RPMI8226 (cell line): ENCODE measurements around the gene CLOCK.

Source experiments
- DNase-seq: peaks from one replicate; pipeline ENCODE4 v3.0.0-alpha.2; 2015

CLOCK gene

GRCh38 chr4:55540271-55540670 is 6.4 kb downstream of the CLOCK start:
- DNase-seq: no peak

GRCh38 chr4:55539658-55540057 is 7.1 kb downstream of the CLOCK start:
- DNase-seq: no peak

GRCh38 chr4:55538531-55538930 is 8.2 kb downstream of the CLOCK start:
- no peak for DNase-seq

- no peak for DNase-seq
Observed at GRCh38 chr4:55534306-55534705, 12.4 kb downstream of the CLOCK start.

- DNase-seq: no peak
Observed at GRCh38 chr4:55530691-55531090, 16.0 kb downstream of the CLOCK start.

DNA sequence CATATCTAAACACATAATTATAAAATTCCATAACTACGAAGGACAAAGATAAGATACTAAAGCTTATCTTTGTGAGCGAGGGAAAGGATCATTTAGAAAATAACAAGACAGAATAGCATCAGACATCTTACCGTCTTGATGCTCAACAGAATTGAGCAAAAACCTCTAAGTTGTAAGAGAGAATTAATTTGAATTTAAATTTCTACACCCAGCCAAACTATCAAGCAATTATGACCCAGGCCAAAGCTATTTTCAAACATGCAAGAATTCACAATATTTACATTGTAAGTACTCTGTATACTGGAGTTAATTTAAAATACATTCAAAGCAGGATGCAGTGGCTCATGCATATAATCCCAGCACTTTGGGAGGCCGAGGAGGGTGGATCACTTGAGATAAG is 16.5 kb downstream of the CLOCK start:
- no peak for DNase-seq

DNA sequence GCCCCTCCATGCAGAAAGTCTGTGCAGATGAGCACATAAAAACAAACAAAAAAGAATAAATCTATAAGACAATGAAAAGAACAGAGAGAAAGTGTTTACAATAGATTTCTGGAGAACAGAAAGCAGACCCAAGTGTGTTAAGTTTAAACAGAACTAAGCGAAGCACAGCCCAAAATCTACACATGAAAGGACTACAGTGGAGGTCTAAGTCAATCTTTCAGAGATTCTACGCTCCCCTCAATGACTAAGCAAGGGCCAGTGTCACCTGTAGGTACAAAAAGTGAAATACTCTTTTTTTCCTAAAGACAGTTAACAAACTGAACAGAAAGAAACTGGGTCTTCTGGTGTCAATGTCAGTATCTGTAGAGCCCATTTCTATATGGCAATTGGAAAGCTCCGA is 18.2 kb downstream of the CLOCK start:
- DNase-seq: no peak

DNA sequence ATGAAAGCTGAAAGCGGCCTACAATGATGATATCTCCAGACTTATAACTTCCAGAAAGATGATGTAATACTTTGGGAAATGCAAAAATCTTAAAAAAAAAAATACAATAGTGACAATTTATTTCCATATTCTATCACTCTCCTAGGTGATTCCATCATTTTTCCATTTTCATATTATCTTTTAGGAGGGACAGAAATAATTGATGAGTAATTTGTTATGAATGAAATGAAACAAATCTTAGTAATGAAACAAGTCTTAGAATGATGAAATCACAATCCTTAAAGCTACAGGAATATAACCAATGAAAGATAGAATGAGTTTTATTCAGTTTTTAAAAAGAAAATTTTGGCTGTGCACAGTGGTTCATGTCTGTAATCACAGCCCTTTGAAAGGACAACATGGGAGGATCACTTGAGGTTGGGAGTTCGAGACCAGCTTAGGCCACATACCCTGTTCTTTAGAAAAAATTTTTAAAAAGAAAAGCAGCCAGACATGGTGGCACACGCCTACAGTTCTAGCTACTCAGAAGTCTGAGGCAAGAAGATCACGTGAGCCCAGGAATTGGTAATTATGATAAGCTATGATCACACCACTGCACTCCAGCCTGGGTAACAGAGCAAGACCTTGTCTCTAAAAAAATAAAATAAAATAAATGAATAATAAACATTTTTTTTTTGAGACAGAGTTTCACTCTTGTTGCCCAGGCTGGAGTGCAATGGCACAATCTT is 21.7 kb downstream of the CLOCK start:
- no peak for DNase-seq

- DNase-seq: no peak
Observed at GRCh38 chr4:55518442-55518841, 28.3 kb downstream of the CLOCK start.

- no peak for DNase-seq
Observed at GRCh38 chr4:55517526-55518229, 29.0 kb downstream of the CLOCK start.

DNA sequence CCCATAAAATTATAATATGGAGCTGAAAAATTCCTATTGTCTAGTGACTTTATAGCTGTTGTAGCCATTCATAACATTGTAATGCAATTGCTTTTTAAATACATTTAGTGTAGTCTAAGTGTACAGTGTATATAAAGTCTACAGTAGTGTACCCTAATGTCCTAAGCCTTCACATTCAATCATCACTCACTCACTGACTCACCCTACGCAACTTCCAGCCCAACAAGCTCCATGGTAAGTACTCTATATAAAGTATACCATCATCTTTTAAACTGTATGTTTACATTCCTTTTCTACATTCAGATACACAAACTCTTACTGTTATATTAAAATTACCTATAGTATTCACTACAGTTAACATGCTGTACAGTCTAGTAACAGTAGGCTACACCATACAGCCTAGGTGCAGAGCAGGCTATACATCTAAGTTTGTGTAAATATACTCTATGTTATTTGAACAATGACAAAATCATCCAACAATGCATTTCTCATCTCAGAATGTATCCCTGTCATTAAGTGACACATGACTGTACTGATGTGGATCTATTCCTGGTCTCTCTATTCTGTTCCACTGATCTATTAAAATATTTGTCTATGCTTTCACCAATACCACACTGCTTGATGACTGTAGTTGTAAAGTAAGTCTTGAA is 33.7 kb downstream of the CLOCK start:
- no peak for DNase-seq

GRCh38 chr4:55512077-55512476 is 34.6 kb downstream of the CLOCK start:
- DNase-seq: no peak

- no peak for DNase-seq
Observed at GRCh38 chr4:55510685-55511084, 36.0 kb downstream of the CLOCK start.

GRCh38 chr4:55509266-55509665 is 37.4 kb downstream of the CLOCK start:
- DNase-seq: no peak

- DNase-seq: no peak
Observed at GRCh38 chr4:55507612-55508011, 39.1 kb downstream of the CLOCK start.

GRCh38 chr4:55503169-55503568 is 43.5 kb downstream of the CLOCK start:
- DNase-seq: no peak

DNA sequence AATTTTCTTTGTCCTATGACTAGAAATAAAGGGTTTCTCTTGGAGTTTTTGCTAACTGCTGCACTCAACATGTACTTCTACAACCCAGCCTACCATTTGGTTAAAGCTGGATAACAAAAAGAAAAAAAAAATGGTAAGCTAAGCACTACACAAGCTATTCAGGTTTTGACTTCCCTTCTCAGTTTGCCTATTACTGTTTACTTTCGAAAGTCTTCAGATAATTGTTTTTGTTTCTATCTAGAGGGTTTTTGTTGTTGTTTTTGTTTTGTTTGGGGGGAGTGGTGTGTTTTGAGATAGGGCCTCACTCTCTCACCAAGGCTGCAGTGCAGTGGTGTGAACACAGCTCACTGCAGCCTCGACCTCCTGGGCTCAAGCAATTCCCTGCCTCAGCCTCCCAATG is 46.6 kb downstream of the CLOCK start:
- DNase-seq: no peak

GRCh38 chr4:55499495-55499894 is 47.2 kb downstream of the CLOCK start:
- no peak for DNase-seq

DNA sequence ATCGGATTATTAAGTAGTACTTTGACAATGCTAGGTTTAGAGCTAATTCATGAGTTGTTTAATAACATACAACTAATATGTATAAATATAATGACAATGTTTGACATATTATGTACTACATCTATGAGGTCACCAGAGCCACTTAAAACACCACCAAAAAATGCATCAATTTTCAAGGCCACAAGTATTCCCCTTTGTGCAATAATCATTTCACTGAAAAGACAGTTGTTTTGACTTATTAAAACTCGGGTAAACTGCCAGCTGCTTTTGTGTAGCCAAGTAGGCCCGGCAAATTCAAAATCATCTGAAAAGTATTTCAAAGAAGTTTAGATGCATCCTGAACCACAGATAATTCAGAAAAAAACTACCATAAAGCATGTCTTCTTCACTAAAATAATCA is 48.7 kb downstream of the CLOCK start:
- no peak for DNase-seq

- DNase-seq: no peak
Observed at GRCh38 chr4:55491486-55491885, 55.2 kb downstream of the CLOCK start.

GRCh38 chr4:55488716-55489115 is 58.0 kb downstream of the CLOCK start:
- no peak for DNase-seq

GRCh38 chr4:55485821-55486220 is 60.9 kb downstream of the CLOCK start:
- no peak for DNase-seq

DNA sequence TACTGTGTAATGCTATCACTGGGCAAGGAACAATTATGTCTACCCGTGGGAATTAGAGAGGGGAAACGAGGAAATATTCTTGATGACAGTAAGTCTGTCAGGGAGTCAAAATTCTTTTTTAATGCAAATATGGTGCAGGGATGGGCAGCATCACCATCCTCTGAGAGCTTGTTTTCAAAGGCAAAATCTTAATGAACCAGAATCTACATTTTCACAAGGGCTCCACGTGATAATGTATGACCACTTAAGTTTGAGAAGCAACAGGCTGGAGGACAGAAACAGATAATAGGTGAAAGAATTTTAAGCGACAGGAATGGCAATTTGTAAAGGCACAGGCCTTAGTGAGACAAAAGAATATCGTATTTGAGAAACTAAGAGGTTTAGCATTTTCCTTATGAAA is 63.4 kb downstream of the CLOCK start:
- DNase-seq: no peak
